ENCODE measurements around the gene ATP1A3. TPM values are rescaled to one million over a fixed set of nuclear protein-coding genes. Genes with fewer than 3 reads are reported as not detected.

Gene ATP1A3
- total and polyA plus RNA-seq, 2 of the 13 experiments (the other 11 are each of a cell fraction or from before 2014, with no cell fraction given), result 0.01 to 0.04 TPM

GRCh38 chr19:41955521-41955920 lies 38.5 kb downstream of the ATP1A3 start:
- in situ Hi-C loops (cut with HindIII; ENCODE audit: extremely low pct_ligation_motif_present, low pct_unique_long_range_greater_than_20kb), result loop anchor here (5.0 kb wide), 1 partner anchor 73 kb away; the partner anchor contains the start of gene ARHGEF1

More at GRCh38 chr19:41955521-41955920, 38.5 kb downstream of the ATP1A3 start:
- Histone ChIP-seq H3K4me2 (ENCODE audit: low read depth, low read length) (no peak overlapping the region), H3K4me3 (replicated peaks in 1 of 3; ENCODE audit: insufficient read depth in 1 of 3, low read depth in 2 of 3, low read length in 3 of 3) (no peak overlapping the region), H3K36me3 (replicated peaks in 1 of 2; ENCODE audit: control insufficient read depth in 1 of 2, insufficient read depth in 2 of 2, low read length in 2 of 2) (no peaks in the 10 kb centered on the region), H3K79me2 (ENCODE audit: insufficient read depth, low read length) (no peaks in the 10 kb centered on the region), H3K9me3 (ENCODE audit: low read length) (no peaks in the 10 kb centered on the region), H4K20me1 (ENCODE audit: insufficient read depth, low read length) (0 out of 2 replicates have a peak, but pooled peaks cover 3% of the 10 kb centered on the region), H3K9ac (ENCODE audit: insufficient read depth, low read depth, low read length) (no peak overlapping the region), H3K27me3 (ENCODE audit: control insufficient read depth in 1 of 2, insufficient read depth in 2 of 2, low read length in 2 of 2) (no peaks in the 10 kb centered on the region; a peak in 1 of 5 replicates), H3K4me1 (ENCODE audit: insufficient read depth, low read length) (peaks cover 21% of the 10 kb centered on the region), H3K27ac (ENCODE audit: extremely low read length, insufficient read depth, low read length) (no peak overlapping the region), H2AFZ (ENCODE audit: low read length) (no peak overlapping the region)
- intact Hi-C loops (cut with micrococcal nuclease; ENCODE audit: unreplicated experiment), result loop anchor here (10.0 kb wide), 1 partner anchor 161 kb away; the partner anchor contains the start of gene CEACAM3
- FAIRE-seq (no peak), DNase-seq (ENCODE audit: low spot score) (no peak), ATAC-seq (no peak)
- WGBS (ENCODE audit: low lambda C conversion rate), result 77% methylated on average over 7 of the region's 7 CpGs
- BruUV-seq (replicated peaks), result no TSS peak
- ChIA-PET CTCF (ENCODE audit: low intra/inter-chr PET ratio, low total read pairs) (no interaction called here), POLR2A (no interaction called here)
- TF ChIP-seq ELF1 (CRISPR knock-in tag; IDR thresholded peaks at IDR 0.05) (no peak), NFIC (IDR thresholded peaks at IDR 0.05; ENCODE audit: low read length) (no peak), NFE2L2 (IDR thresholded peaks at IDR 0.05; ENCODE audit: low read length) (no peak), FOXK1 (CRISPR knock-in tag; IDR thresholded peaks at IDR 0.05; ENCODE audit: borderline replicate concordance, low read depth) (no peak), ZNF773 (CRISPR knock-in tag; IDR thresholded peaks at IDR 0.05; ENCODE audit: borderline replicate concordance) (no peak), ZNF33B (CRISPR knock-in tag; IDR thresholded peaks at IDR 0.05) (no peak), NFYC (CRISPR knock-in tag; IDR thresholded peaks at IDR 0.05) (no peak), STAG1 (CRISPR knock-in tag; IDR thresholded peaks at IDR 0.05) (no peak), POGZ (CRISPR knock-in tag; IDR thresholded peaks at IDR 0.05) (no peak), TFDP2 (CRISPR knock-in tag; IDR thresholded peaks at IDR 0.05) (no peak), MEIS2 (CRISPR knock-in tag; IDR thresholded peaks at IDR 0.05) (no peak), BRF2 (CRISPR knock-in tag; IDR thresholded peaks at IDR 0.05) (no peak), ZNF761 (CRISPR knock-in tag; conservative IDR thresholded peaks at IDR 0.05) (no peak), ZNF766 (CRISPR knock-in tag; IDR thresholded peaks at IDR 0.05; ENCODE audit: borderline replicate concordance) (no peak)
- TF ChIP-seq, protein P1, sequence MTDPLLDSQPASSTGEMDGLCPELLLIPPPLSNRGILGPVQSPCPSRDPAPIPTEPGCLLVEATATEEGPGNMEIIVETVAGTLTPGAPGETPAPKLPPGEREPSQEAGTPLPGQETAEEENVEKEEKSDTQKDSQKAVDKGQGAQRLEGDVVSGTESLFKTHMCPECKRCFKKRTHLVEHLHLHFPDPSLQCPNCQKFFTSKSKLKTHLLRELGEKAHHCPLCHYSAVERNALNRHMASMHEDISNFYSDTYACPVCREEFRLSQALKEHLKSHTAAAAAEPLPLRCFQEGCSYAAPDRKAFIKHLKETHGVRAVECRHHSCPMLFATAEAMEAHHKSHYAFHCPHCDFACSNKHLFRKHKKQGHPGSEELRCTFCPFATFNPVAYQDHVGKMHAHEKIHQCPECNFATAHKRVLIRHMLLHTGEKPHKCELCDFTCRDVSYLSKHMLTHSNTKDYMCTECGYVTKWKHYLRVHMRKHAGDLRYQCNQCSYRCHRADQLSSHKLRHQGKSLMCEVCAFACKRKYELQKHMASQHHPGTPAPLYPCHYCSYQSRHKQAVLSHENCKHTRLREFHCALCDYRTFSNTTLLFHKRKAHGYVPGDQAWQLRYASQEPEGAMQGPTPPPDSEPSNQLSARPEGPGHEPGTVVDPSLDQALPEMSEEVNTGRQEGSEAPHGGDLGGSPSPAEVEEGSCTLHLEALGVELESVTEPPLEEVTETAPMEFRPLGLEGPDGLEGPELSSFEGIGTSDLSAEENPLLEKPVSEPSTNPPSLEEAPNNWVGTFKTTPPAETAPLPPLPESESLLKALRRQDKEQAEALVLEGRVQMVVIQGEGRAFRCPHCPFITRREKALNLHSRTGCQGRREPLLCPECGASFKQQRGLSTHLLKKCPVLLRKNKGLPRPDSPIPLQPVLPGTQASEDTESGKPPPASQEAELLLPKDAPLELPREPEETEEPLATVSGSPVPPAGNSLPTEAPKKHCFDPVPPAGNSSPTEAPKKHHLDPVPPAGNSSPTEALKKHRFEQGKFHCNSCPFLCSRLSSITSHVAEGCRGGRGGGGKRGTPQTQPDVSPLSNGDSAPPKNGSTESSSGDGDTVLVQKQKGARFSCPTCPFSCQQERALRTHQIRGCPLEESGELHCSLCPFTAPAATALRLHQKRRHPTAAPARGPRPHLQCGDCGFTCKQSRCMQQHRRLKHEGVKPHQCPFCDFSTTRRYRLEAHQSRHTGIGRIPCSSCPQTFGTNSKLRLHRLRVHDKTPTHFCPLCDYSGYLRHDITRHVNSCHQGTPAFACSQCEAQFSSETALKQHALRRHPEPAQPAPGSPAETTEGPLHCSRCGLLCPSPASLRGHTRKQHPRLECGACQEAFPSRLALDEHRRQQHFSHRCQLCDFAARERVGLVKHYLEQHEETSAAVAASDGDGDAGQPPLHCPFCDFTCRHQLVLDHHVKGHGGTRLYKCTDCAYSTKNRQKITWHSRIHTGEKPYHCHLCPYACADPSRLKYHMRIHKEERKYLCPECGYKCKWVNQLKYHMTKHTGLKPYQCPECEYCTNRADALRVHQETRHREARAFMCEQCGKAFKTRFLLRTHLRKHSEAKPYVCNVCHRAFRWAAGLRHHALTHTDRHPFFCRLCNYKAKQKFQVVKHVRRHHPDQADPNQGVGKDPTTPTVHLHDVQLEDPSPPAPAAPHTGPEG (CRISPR knock-in tag; IDR thresholded peaks at IDR 0.05), result no peak
- TF ChIP-seq, protein P2, sequence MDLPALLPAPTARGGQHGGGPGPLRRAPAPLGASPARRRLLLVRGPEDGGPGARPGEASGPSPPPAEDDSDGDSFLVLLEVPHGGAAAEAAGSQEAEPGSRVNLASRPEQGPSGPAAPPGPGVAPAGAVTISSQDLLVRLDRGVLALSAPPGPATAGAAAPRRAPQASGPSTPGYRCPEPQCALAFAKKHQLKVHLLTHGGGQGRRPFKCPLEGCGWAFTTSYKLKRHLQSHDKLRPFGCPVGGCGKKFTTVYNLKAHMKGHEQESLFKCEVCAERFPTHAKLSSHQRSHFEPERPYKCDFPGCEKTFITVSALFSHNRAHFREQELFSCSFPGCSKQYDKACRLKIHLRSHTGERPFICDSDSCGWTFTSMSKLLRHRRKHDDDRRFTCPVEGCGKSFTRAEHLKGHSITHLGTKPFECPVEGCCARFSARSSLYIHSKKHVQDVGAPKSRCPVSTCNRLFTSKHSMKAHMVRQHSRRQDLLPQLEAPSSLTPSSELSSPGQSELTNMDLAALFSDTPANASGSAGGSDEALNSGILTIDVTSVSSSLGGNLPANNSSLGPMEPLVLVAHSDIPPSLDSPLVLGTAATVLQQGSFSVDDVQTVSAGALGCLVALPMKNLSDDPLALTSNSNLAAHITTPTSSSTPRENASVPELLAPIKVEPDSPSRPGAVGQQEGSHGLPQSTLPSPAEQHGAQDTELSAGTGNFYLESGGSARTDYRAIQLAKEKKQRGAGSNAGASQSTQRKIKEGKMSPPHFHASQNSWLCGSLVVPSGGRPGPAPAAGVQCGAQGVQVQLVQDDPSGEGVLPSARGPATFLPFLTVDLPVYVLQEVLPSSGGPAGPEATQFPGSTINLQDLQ (CRISPR knock-in tag; IDR thresholded peaks at IDR 0.05), result no peak

Measured in HepG2 (cell line).